H1 (cell line): ENCODE measurements around the gene TSPEAR. TPM values are rescaled to one million over a fixed set of nuclear protein-coding genes. Genes with fewer than 3 reads are reported as not detected.

ENCODE experiments used
- CTCF ChIA-PET: fragments of 300-600 bp; sonication (Branson Sonifier 250); formaldehyde crosslinking; loops from one replicate; lab custom pipeline; 2021; ENCODE audit not compliant: partially characterized antibody; lab: Charles Lee
- POLR2A ChIA-PET: fragments of 300-600 bp; sonication (Branson Sonifier 250); formaldehyde crosslinking; loops from one replicate; lab custom pipeline; 2021; ENCODE audit warnings: inconsistent platforms; ENCODE audit not compliant: partially characterized antibody; lab: Charles Lee
- DNase-seq, 2 experiments: peaks; one replicate each; pipeline versions ENCODE4 v3.0.0 to v3.0.0-alpha.2; 2010 to 2022; ENCODE audit warnings: low spot score in 2 of 2, low read depth in 1 of 2, mixed read lengths in 1 of 2
- FAIRE-seq: peaks from 2 replicates; lab custom pipeline; 2011; peaks lifted over from hg19 to GRCh38; lab: Jason Lieb, UNC
- H2AFZ ChIP-seq: 2 replicates; pipeline ENCODE4 v1.8.1; 2012; ENCODE audit warnings: low read length, inconsistent platforms
- H2AK5ac ChIP-seq: 2 replicates; pipeline ENCODE4 v1.6.1; 2013; ENCODE audit warnings: low read depth, low read length
- H2BK120ac ChIP-seq: replicated peaks from 2 replicates; pipeline ENCODE3; 2013; ENCODE audit warnings: low read depth, low read length, inconsistent platforms
- H2BK12ac ChIP-seq: 2 replicates; pipeline ENCODE4 v1.6.1; 2013; ENCODE audit warnings: low read depth, low read length
- H2BK15ac ChIP-seq: 2 replicates; pipeline ENCODE4 v1.6.1; 2013; ENCODE audit warnings: low read length
- H2BK20ac ChIP-seq: 2 replicates; pipeline ENCODE4 v1.6.1; 2013; ENCODE audit warnings: low read length
- H2BK5ac ChIP-seq: 2 replicates; pipeline ENCODE4 v1.6.1; 2013; ENCODE audit warnings: low read depth, low read length
- H3K14ac ChIP-seq: 2 replicates; pipeline ENCODE4 v1.6.1; 2013; ENCODE audit warnings: inconsistent platforms; ENCODE audit not compliant: insufficient read length
- H3K18ac ChIP-seq: 2 replicates; pipeline ENCODE4 v1.6.1; 2013; ENCODE audit warnings: low read length; ENCODE audit errors: extremely low read depth
- H3K23ac ChIP-seq: 2 replicates; pipeline ENCODE4 v1.6.1; 2013; ENCODE audit warnings: inconsistent platforms; ENCODE audit not compliant: insufficient read length
- H3K23me2 ChIP-seq: 2 replicates; pipeline ENCODE4 v1.6.1; 2013; ENCODE audit warnings: low read depth, low read length
- H3K27ac ChIP-seq: 2 replicates; pipeline ENCODE4 v1.6.1; 2011; ENCODE audit warnings: low read depth, low read length, inconsistent platforms
- H3K27me3 ChIP-seq, 4 experiments: replicated peaks in 1 of 4; 1 replicate in 1 of 4; 2 replicates in 3 of 4; pipeline versions ENCODE4 v1.6.1 to v1.8.1; 2011 to 2013; ENCODE audit warnings: low read length in 3 of 4, mild to moderate bottlenecking in 3 of 4, inconsistent platforms in 2 of 4, mixed read lengths in 2 of 4, moderate library complexity in 1 of 4; ENCODE audit not compliant: control insufficient read depth in 3 of 4, insufficient read depth in 3 of 4; ENCODE audit errors: extremely low read depth in 1 of 4
- H3K36me3 ChIP-seq, 4 experiments: 2 replicates each; pipeline versions ENCODE4 v1.6.1 to v1.8.1; 2011 to 2013; ENCODE audit warnings: mild to moderate bottlenecking in 4 of 4, low read length in 3 of 4, moderate library complexity in 2 of 4, control low read depth in 1 of 4, inconsistent platforms in 1 of 4; ENCODE audit not compliant: insufficient read depth in 4 of 4, control insufficient read depth in 2 of 4
- H3K4ac ChIP-seq: replicated peaks from 2 replicates; pipeline ENCODE3; 2013; ENCODE audit warnings: low read length, low read depth, mixed read lengths, inconsistent platforms; ENCODE audit not compliant: insufficient read length
- H3K4me1 ChIP-seq, 4 experiments: replicated peaks in 1 of 4; 1 replicate in 1 of 4; 2 replicates in 3 of 4; pipeline versions ENCODE4 v1.6.1 to v1.8.1; 2011 to 2013; ENCODE audit warnings: low read length in 3 of 4, inconsistent platforms in 2 of 4, mixed read lengths in 1 of 4; ENCODE audit not compliant: insufficient read depth in 4 of 4, control insufficient read depth in 3 of 4
- H3K4me2 ChIP-seq, 2 experiments: 2 replicates each; pipeline versions ENCODE4 v1.6.1 to v1.8.1; 2011 to 2013; ENCODE audit warnings: low read depth in 2 of 2, low read length in 2 of 2, control low read depth in 1 of 2, inconsistent platforms in 1 of 2, mild to moderate bottlenecking in 1 of 2; ENCODE audit not compliant: insufficient read depth in 1 of 2
- H3K4me3 ChIP-seq, 4 experiments: fragments of 200-600, 300-600 bp in 1 of 4; sonication (generic), shearing (Covaris generic), sonication (Bioruptor Twin) in 1 of 4; 2 replicates each; pipeline versions ENCODE4 v1.5.1 to v1.8.1; 2011 to 2016; ENCODE audit warnings: low read length in 4 of 4, low read depth in 3 of 4, control low read depth in 2 of 4, inconsistent platforms in 2 of 4, mild to moderate bottlenecking in 2 of 4, mixed read lengths in 1 of 4, moderate library complexity in 1 of 4; ENCODE audit not compliant: insufficient read depth in 2 of 4; ENCODE audit errors: extremely low read depth in 1 of 4
- H3K56ac ChIP-seq: replicated peaks from 2 replicates; pipeline ENCODE3; 2013; ENCODE audit warnings: low read depth, mild to moderate bottlenecking, mixed read lengths, low read length, inconsistent platforms; ENCODE audit not compliant: insufficient read length
- H3K79me1 ChIP-seq: 2 replicates; pipeline ENCODE4 v1.6.1; 2013; ENCODE audit warnings: low read depth, low read length, control low read depth
- H3K79me2 ChIP-seq, 2 experiments: 2 replicates each; pipeline versions ENCODE4 v1.6.1 to v1.8.1; 2012 to 2013; ENCODE audit warnings: low read length in 2 of 2, mild to moderate bottlenecking in 2 of 2, inconsistent platforms in 1 of 2; ENCODE audit not compliant: insufficient read depth in 2 of 2, control insufficient read depth in 1 of 2
- H3K9ac ChIP-seq, 4 experiments: replicated peaks in 1 of 4; 1 replicate in 1 of 4; 2 replicates in 3 of 4; pipeline versions ENCODE4 v1.6.1 to v1.8.1; 2011 to 2013; ENCODE audit warnings: low read depth in 3 of 4, low read length in 3 of 4, control low read depth in 2 of 4, mild to moderate bottlenecking in 2 of 4, moderate library complexity in 2 of 4, inconsistent platforms in 1 of 4; ENCODE audit errors: extremely low read depth in 1 of 4
- H3K9me3 ChIP-seq, 2 experiments: 2 replicates each; pipeline versions ENCODE4 v1.6.1 to v1.8.1; 2012 to 2013; ENCODE audit warnings: mild to moderate bottlenecking in 2 of 2, moderate library complexity in 2 of 2, control low read depth in 1 of 2, inconsistent platforms in 1 of 2, low read depth in 1 of 2, low read length in 1 of 2, mixed read lengths in 1 of 2; ENCODE audit not compliant: insufficient read depth in 2 of 2
- H4K20me1 ChIP-seq, 2 experiments: replicated peaks in 1 of 2; 2 replicates each; pipeline versions ENCODE3 to v1.8.1; 2011 to 2013; ENCODE audit warnings: inconsistent platforms in 2 of 2, low read length in 2 of 2, mild to moderate bottlenecking in 1 of 2; ENCODE audit not compliant: insufficient read depth in 2 of 2, control insufficient read depth in 1 of 2
- H4K5ac ChIP-seq: 2 replicates; pipeline ENCODE4 v1.6.1; 2013; ENCODE audit warnings: low read length, low read depth, mixed read lengths, inconsistent platforms; ENCODE audit not compliant: insufficient read length
- H4K8ac ChIP-seq: 2 replicates; pipeline ENCODE4 v1.8.0; 2013; ENCODE audit warnings: mild to moderate bottlenecking, moderate library complexity, low read length, inconsistent platforms; ENCODE audit not compliant: insufficient read depth; ENCODE audit errors: extremely low read depth
- H4K91ac ChIP-seq: replicated peaks from 2 replicates; pipeline ENCODE3; 2013; ENCODE audit warnings: low read length, mixed read lengths, inconsistent platforms; ENCODE audit not compliant: insufficient read length
- BACH1 ChIP-seq: IDR thresholded peaks from 2 replicates; pipeline ENCODE4 v1.6.1; 2012; ENCODE audit warnings: low read length, improper control_type of control experiment
- KDM1A ChIP-seq: fragments of 200-600, 300-600 bp; sonication (generic); IDR thresholded peaks from 2 replicates; pipeline ENCODE4 v1.7.1; 2016; ENCODE audit warnings: mild to moderate bottlenecking, low read length, borderline replicate concordance
- POLR2A ChIP-seq, 2 experiments: IDR thresholded peaks; 1 replicate in 1 of 2; 2 replicates in 1 of 2; pipeline ENCODE4 v1.6.1; 2011; ENCODE audit warnings: low read depth in 2 of 2, low read length in 2 of 2, mild to moderate bottlenecking in 2 of 2; ENCODE audit errors: control extremely low read depth in 1 of 2
- RNF2 ChIP-seq: fragments of 200-900, 300-1000 bp; sonication (generic); IDR thresholded peaks from 2 replicates; pipeline ENCODE4 v1.7.1; 2016; ENCODE audit warnings: borderline replicate concordance, low read depth, mild to moderate bottlenecking, antibody characterized with exemption, low read length; ENCODE audit not compliant: poor library complexity, severe bottlenecking; ENCODE audit errors: missing control alignments
- SP4 ChIP-seq: IDR thresholded peaks from 2 replicates; pipeline ENCODE4 v1.6.1; 2012; ENCODE audit warnings: low read length, inconsistent platforms
- TBP ChIP-seq: IDR thresholded peaks from 2 replicates; pipeline ENCODE4 v1.6.1; 2011; ENCODE audit warnings: low read depth, low read length, improper control_type of control experiment
- USF2 ChIP-seq: IDR thresholded peaks from 2 replicates; pipeline ENCODE4 v1.6.1; 2011; ENCODE audit warnings: low read length, improper control_type of control experiment
- YY1 ChIP-seq: IDR thresholded peaks from 2 replicates; pipeline ENCODE4 v1.6.1; 2011; ENCODE audit warnings: low read depth, mild to moderate bottlenecking, low read length
- WGBS, 2 experiments: shearing (Covaris generic) in 1 of 2; methylation state at CpG; one replicate each; pipeline versions ENCODE4 v1.1.6 to v1.1.7; 2013 to 2015; ENCODE audit warnings: low lambda C conversion rate in 2 of 2, mixed read lengths in 2 of 2, inconsistent platforms in 1 of 2, low coverage in 1 of 2, missing lambda C conversion rate in 1 of 2; ENCODE audit not compliant: insufficient replicate concordance in 2 of 2, insufficient coverage in 1 of 2, insufficient read length in 1 of 2; ENCODE audit errors: extremely low coverage in 1 of 2, missing lambda C conversion rate in 1 of 2; 5-methylcytosine and 5-hydroxymethylcytosine counted together
- polyA plus RNA-seq, 7 experiments: library from polyadenylated mRNA; depleted of rRNA in 3 of 7; stranded (reverse) in 5 of 7; unstranded in 2 of 7; fragments of >200 nt in 5 of 7; fragments of 200-250 nt in 2 of 7; gene quantifications; 1 replicate in 5 of 7; 2 replicates in 1 of 7; 4 replicates in 1 of 7; pipeline versions ENCODE4 v1.2.1 to v1.2.3, GENCODE V29; 2011 to 2013; ENCODE audit warnings: missing spikeins in 2 of 7, mixed read lengths in 2 of 7
- total RNA-seq: library from RNA; stranded (reverse); fragmentation: NEBNext Ultra II Directional; extraction: Animal tissue kit (Norgen Biotek cat#: 25700); gene quantifications from 2 replicates; pipeline ENCODE4 v1.2.1, GENCODE V29; 2021

The TSPEAR gene
- total and polyA plus RNA-seq, 2 of the 8 experiments (the other 6 are each of a cell fraction or from before 2014, with no cell fraction given) = 0.58 to 0.89 TPM

- Histone ChIP-seq H4K5ac (no peak overlapping the region), H3K4me2 (no peak overlapping the region), H3K36me3 (no peaks in the 10 kb centered on the region), H3K4ac (peak overlapping the region; percentile 50), H4K91ac (no peak overlapping the region), H3K23ac (no peak overlapping the region), H4K20me1 (peaks cover 0 to 1% of the 10 kb centered on the region in 2 experiments), H3K4me3 (no peak overlapping the region), H3K79me2 (no peaks in the 10 kb centered on the region), H2BK5ac (no peak overlapping the region), H3K56ac (no peak overlapping the region), H3K23me2 (no peaks in the 10 kb centered on the region), H2BK15ac (no peak overlapping the region), H2BK120ac (no peak overlapping the region), H3K27ac (no peak overlapping the region), H3K79me1 (no peaks in the 10 kb centered on the region; the same call in 1 of the 2 replicates), H2BK12ac (no peak overlapping the region), H2AFZ (no peak overlapping the region), H3K9me3 (peaks cover 10 to 11% of the 10 kb centered on the region in 2 experiments), H4K8ac (no peak overlapping the region), H3K14ac (no peak overlapping the region), H3K18ac (no peak overlapping the region), H3K9ac (no peak overlapping the region; a peak in 1 of 7 replicates), H3K27me3 (no peaks in the 10 kb centered on the region), H2AK5ac (no peak overlapping the region), H2BK20ac (no peak overlapping the region), H3K4me1 (peaks cover 0 to 5% (median 2%) of the 10 kb centered on the region in 4 experiments; a peak in 4 of 7 replicates)
- no peak for FAIRE-seq
- ChIA-PET POLR2A (no interaction called here), CTCF (interaction anchor here (0.6 to 4.0 kb wide), 25 partner anchors 8 to 182 kb away, joined by 3 to 16 read pairs (median 4); partner anchors contain the start of genes KRTAP10-11, KRTAP10-7, KRTAP10-9 and KRTAP12-2)
- 93% methylated on average over 3 of the region's 3 CpGs; no CpG with 5 or more reads in 1 of the 2 experiments for WGBS, 2 experiments
- TF ChIP-seq TBP (no peak), POLR2A (IDR thresholded peaks at IDR 0.05; ENCODE audit: control extremely low read depth in 1 of 2, low read depth in 2 of 2, low read length in 2 of 2) (no peak), USF2 (no peak), BACH1 (no peak), SP4 (no peak), YY1 (no peak), KDM1A (no peak), RNF2 (no peak)
- DNase-seq = no peak
These were observed 92.5 kb downstream of the TSPEAR start for GRCh38 chr21:44618909-44619308.
